Liver (tissue), 9 donors: Measurements from ENCODE around the gene NPC2. TPM values are rescaled to one million over a fixed set of nuclear protein-coding genes. Genes with fewer than 3 reads are reported as not detected.

Experiments
- DNase-seq: peaks from one replicate; pipeline ENCODE4 v3.0.0-alpha.2; 2017; ENCODE audit warnings: low spot score
- H3K27ac ChIP-seq, 2 donors: one replicate each; pipeline ENCODE4 v1.7.0; 2013; ENCODE audit warnings: inconsistent platforms in 2 of 2, low read length in 2 of 2, control low read depth in 1 of 2, low read depth in 1 of 2, mild to moderate bottlenecking in 1 of 2
- H3K27me3 ChIP-seq, 4 donors: one replicate each; pipeline versions ENCODE4 v1.6.1 to v1.7.0; 2013; ENCODE audit warnings: low read length in 3 of 4, inconsistent platforms in 1 of 4, mild to moderate bottlenecking in 1 of 4, moderate library complexity in 1 of 4; ENCODE audit not compliant: control insufficient read depth in 4 of 4, insufficient read depth in 4 of 4
- H3K36me3 ChIP-seq, 4 donors: one replicate each; pipeline versions ENCODE4 v1.6.1 to v1.7.0; 2013; ENCODE audit warnings: low read length in 3 of 4, mild to moderate bottlenecking in 3 of 4, low read depth in 1 of 4, moderate library complexity in 1 of 4; ENCODE audit not compliant: control insufficient read depth in 4 of 4, insufficient read depth in 3 of 4
- H3K4me1 ChIP-seq, 4 donors: one replicate each; pipeline versions ENCODE4 v1.6.1 to v1.7.0; 2013; ENCODE audit warnings: low read length in 3 of 4, mild to moderate bottlenecking in 3 of 4, moderate library complexity in 1 of 4; ENCODE audit not compliant: control insufficient read depth in 4 of 4, insufficient read depth in 4 of 4
- H3K4me3 ChIP-seq, 3 donors: one replicate each; pipeline versions ENCODE4 v1.6.1 to v1.7.0; 2013; ENCODE audit warnings: low read length in 3 of 3, control low read depth in 1 of 3, low read depth in 1 of 3, mild to moderate bottlenecking in 1 of 3
- H3K9ac ChIP-seq, 2 donors: one replicate each; pipeline ENCODE4 v1.7.0; 2013; ENCODE audit warnings: low read length in 2 of 2, mild to moderate bottlenecking in 2 of 2, moderate library complexity in 2 of 2, control low read depth in 1 of 2, low read depth in 1 of 2
- H3K9me3 ChIP-seq, 4 donors: one replicate each; pipeline versions ENCODE4 v1.6.1 to v1.7.0; 2013; ENCODE audit warnings: low read length in 3 of 4; ENCODE audit not compliant: control insufficient read depth in 4 of 4
- ATF3 ChIP-seq: IDR thresholded peaks from 2 replicates; pipeline ENCODE4 v1.6.1; 2016; ENCODE audit warnings: antibody characterized with exemption
- CTCF ChIP-seq: fragments of 150-350 bp; IDR thresholded peaks from 2 replicates; pipeline ENCODE4 v1.5.1; 2017; ENCODE audit warnings: improper control_type of control experiment, low read depth, low read length; ENCODE audit not compliant: missing input control
- EGR1 ChIP-seq, 2 donors: IDR thresholded peaks; 2 replicates each; pipeline ENCODE4 v1.6.1; 2016 to 2018; ENCODE audit warnings: antibody characterized with exemption in 2 of 2, low read depth in 2 of 2
- FOXA1 ChIP-seq: IDR thresholded peaks from 2 replicates; pipeline ENCODE4 v1.6.1; 2016; ENCODE audit warnings: antibody characterized with exemption
- FOXA2 ChIP-seq: IDR thresholded peaks from 2 replicates; pipeline ENCODE4 v1.6.1; 2016; ENCODE audit warnings: antibody characterized with exemption
- HNF4A ChIP-seq, 2 donors: conservative IDR thresholded peaks; 2 replicates each; pipeline ENCODE4 v1.6.1; 2016; ENCODE audit warnings: antibody characterized with exemption in 2 of 2, mild to moderate bottlenecking in 2 of 2
- HNF4G ChIP-seq: IDR thresholded peaks from 2 replicates; pipeline ENCODE4 v1.6.1; 2016; ENCODE audit warnings: antibody characterized with exemption
- JUND ChIP-seq, 2 donors: IDR thresholded peaks; 2 replicates each; pipeline ENCODE4 v1.6.1; 2016; ENCODE audit warnings: antibody characterized with exemption in 2 of 2
- MAX ChIP-seq: IDR thresholded peaks from 2 replicates; pipeline ENCODE4 v1.6.1; 2016; ENCODE audit warnings: antibody characterized with exemption
- NR2F2 ChIP-seq: IDR thresholded peaks from 2 replicates; pipeline ENCODE4 v1.6.1; 2016; ENCODE audit warnings: antibody characterized with exemption
- RAD21 ChIP-seq, 2 donors: IDR thresholded peaks; 2 replicates each; pipeline ENCODE4 v1.6.1; 2016; ENCODE audit warnings: antibody characterized with exemption in 2 of 2, mild to moderate bottlenecking in 2 of 2
- REST ChIP-seq: IDR thresholded peaks from 2 replicates; pipeline ENCODE4 v1.6.1; 2016; ENCODE audit warnings: antibody characterized with exemption, mild to moderate bottlenecking
- RXRA ChIP-seq, 2 donors: IDR thresholded peaks; 2 replicates each; pipeline ENCODE4 v1.6.1; 2017 to 2018; ENCODE audit warnings: antibody characterized with exemption in 2 of 2, mild to moderate bottlenecking in 1 of 2
- SP1 ChIP-seq: IDR thresholded peaks from 2 replicates; pipeline ENCODE4 v1.6.1; 2018; ENCODE audit warnings: antibody characterized with exemption, mild to moderate bottlenecking
- TAF1 ChIP-seq: conservative IDR thresholded peaks from 2 replicates; pipeline ENCODE4 v1.6.1; 2016; ENCODE audit warnings: antibody characterized with exemption, mild to moderate bottlenecking
- YY1 ChIP-seq: IDR thresholded peaks from 2 replicates; pipeline ENCODE4 v1.6.1; 2016; ENCODE audit warnings: antibody characterized with exemption, mild to moderate bottlenecking
- ZBTB33 ChIP-seq: IDR thresholded peaks from 2 replicates; pipeline ENCODE4 v1.6.1; 2016; ENCODE audit warnings: antibody characterized with exemption
- WGBS: extraction: QIAGEN DNeasy Blood & Tissue Kit; methylation state at CpG from one replicate; pipeline ENCODE4 v1.1.7; 2013; 5-methylcytosine and 5-hydroxymethylcytosine counted together
- polyA plus RNA-seq, 2 donors: library from polyadenylated mRNA; stranded (reverse) in 1 of 2; unstranded in 1 of 2; fragments of 200-250 nt in 1 of 2; fragments of >200 nt in 1 of 2; fragmentation: Nextera tagmentation in 1 of 2; extraction: Ambion mirVana in 1 of 2; gene quantifications; one replicate each; pipeline versions ENCODE4 v1.2.1 to v1.2.3, GENCODE V29; 2013 to 2015
- total RNA-seq, 2 donors: library from RNA; depleted of rRNA; stranded (reverse); fragments of >200 nt; gene quantifications; one replicate each; pipeline ENCODE4 v1.2.3, GENCODE V29; 2014
- donor health status: healthy.
- donor health status: healthy.
- donor health status: healthy.
- donor health status: healthy.
- donor health status: healthy.

NPC2 gene
- total and polyA plus RNA-seq, 4 donors = 69.7 to 133 (median 105) TPM

- Histone ChIP-seq H3K4me3 (no peak overlapping the region), H3K9ac (no peak overlapping the region), H3K27ac (no peak overlapping the region), H3K4me1 (no peaks in the 10 kb centered on the region), H3K36me3 (no peaks in the 10 kb centered on the region), H3K27me3 (no peaks in the 10 kb centered on the region), H3K9me3 (no peaks in the 10 kb centered on the region)
- 88% methylated on average over 12 of the region's 12 CpGs for WGBS
- TF ChIP-seq FOXA2 = no peak
- TF ChIP-seq TAF1 = no peak
- no peak for TF ChIP-seq MAX
- no peak for TF ChIP-seq RAD21 (IDR thresholded peaks at IDR 0.05)
- no peak for TF ChIP-seq NR2F2
- TF ChIP-seq REST = no peak
- no peak for TF ChIP-seq HNF4G
- TF ChIP-seq ATF3 = no peak
- no peak for TF ChIP-seq YY1
- no peak for TF ChIP-seq EGR1 (IDR thresholded peaks at IDR 0.05; ENCODE audit: low read depth in 2 of 2)
- TF ChIP-seq FOXA1 = no peak
- no peak for TF ChIP-seq CTCF
- TF ChIP-seq RXRA (IDR thresholded peaks at IDR 0.05) = no peak
- TF ChIP-seq JUND (IDR thresholded peaks at IDR 0.05) = no peak
- no peak for TF ChIP-seq HNF4A (conservative IDR thresholded peaks at IDR 0.05)
- TF ChIP-seq ZBTB33 = no peak
- no peak for TF ChIP-seq SP1
- DNase-seq = no peak
Measured at GRCh38 chr14:74516451-74517160, 23.5 kb upstream of the NPC2 start.
